ENCODE data around the gene TMEM121B.

The TMEM121B gene

GRCh38 chr22:17098379-17098819 lies 22.8 kb downstream of the TMEM121B start:
- no peak for TF ChIP-seq CTCF (IDR thresholded peaks at IDR 0.05; ENCODE audit: borderline replicate concordance, control extremely low read depth, extremely low read depth, insufficient read depth, missing control alignments)
- in situ Hi-C loops (cut with MboI; ENCODE audit: low sequenced_read_pairs, unreplicated experiment): no loop called here
- peak; percentile 36 for DNase-seq (ENCODE audit: low spot score)

GRCh38 chr22:17097701-17098100 lies 23.5 kb downstream of the TMEM121B start:
- in situ Hi-C loops (cut with MboI; ENCODE audit: low sequenced_read_pairs, unreplicated experiment): no loop called here
- DNase-seq (ENCODE audit: low spot score): peak; percentile 18
- no peak for TF ChIP-seq CTCF (IDR thresholded peaks at IDR 0.05; ENCODE audit: borderline replicate concordance, control extremely low read depth, extremely low read depth, insufficient read depth, missing control alignments)

GRCh38 chr22:17097062-17097461 lies 24.1 kb downstream of the TMEM121B start:
- peak; percentile 21 for DNase-seq (ENCODE audit: low spot score)
- in situ Hi-C loops (cut with MboI; ENCODE audit: low sequenced_read_pairs, unreplicated experiment): no loop called here

GRCh38 chr22:17096071-17096470 lies 25.1 kb downstream of the TMEM121B start:
- TF ChIP-seq CTCF (IDR thresholded peaks at IDR 0.05; ENCODE audit: borderline replicate concordance, control extremely low read depth, extremely low read depth, insufficient read depth, missing control alignments): no peak
- no peak for DNase-seq (ENCODE audit: low spot score)
- in situ Hi-C loops (cut with MboI; ENCODE audit: low sequenced_read_pairs, unreplicated experiment): no loop called here

More at GRCh38 chr22:17097062-17097461, 24.1 kb downstream of the TMEM121B start:
- no peak for TF ChIP-seq CTCF (IDR thresholded peaks at IDR 0.05; ENCODE audit: borderline replicate concordance, control extremely low read depth, extremely low read depth, insufficient read depth, missing control alignments)

- peak; percentile 11 for DNase-seq (ENCODE audit: low spot score)
- peak; percentile 5 for TF ChIP-seq CTCF (IDR thresholded peaks at IDR 0.05; ENCODE audit: borderline replicate concordance, control extremely low read depth, extremely low read depth, insufficient read depth, missing control alignments)
- in situ Hi-C loops (cut with MboI; ENCODE audit: low sequenced_read_pairs, unreplicated experiment): no loop called here
Observed at GRCh38 chr22:17095538-17095937, 25.6 kb downstream of the TMEM121B start.

- DNase-seq (ENCODE audit: low spot score): no peak
- TF ChIP-seq CTCF (IDR thresholded peaks at IDR 0.05; ENCODE audit: borderline replicate concordance, control extremely low read depth, extremely low read depth, insufficient read depth, missing control alignments): no peak
- in situ Hi-C loops (cut with MboI; ENCODE audit: low sequenced_read_pairs, unreplicated experiment): no loop called here
Observed at GRCh38 chr22:17093081-17093480, 28.1 kb downstream of the TMEM121B start.

- in situ Hi-C loops (cut with MboI; ENCODE audit: low sequenced_read_pairs, unreplicated experiment): no loop called here
- TF ChIP-seq CTCF (IDR thresholded peaks at IDR 0.05; ENCODE audit: borderline replicate concordance, control extremely low read depth, extremely low read depth, insufficient read depth, missing control alignments): no peak
- no peak for DNase-seq (ENCODE audit: low spot score)
Observed at GRCh38 chr22:17091851-17092250, 29.3 kb downstream of the TMEM121B start.

Measured in GM13976 (cell line).